HG02763 (cell line): ENCODE results near the gene MATN4.
"Not testable (repeated sequence)": the region's sequence is repeated elsewhere in the genome, so short reads cannot be mapped to it uniquely, and the experiment has no call there.

Source experiments
- ATAC-seq: cut with Tn5 transposase; IDR thresholded peaks from one replicate; pipeline ENCODE4 v1.9.1; 2021; ENCODE audit warnings: mild to moderate bottlenecking, moderate library complexity; ENCODE audit not compliant: unreplicated experiment

MATN4 gene

DNA sequence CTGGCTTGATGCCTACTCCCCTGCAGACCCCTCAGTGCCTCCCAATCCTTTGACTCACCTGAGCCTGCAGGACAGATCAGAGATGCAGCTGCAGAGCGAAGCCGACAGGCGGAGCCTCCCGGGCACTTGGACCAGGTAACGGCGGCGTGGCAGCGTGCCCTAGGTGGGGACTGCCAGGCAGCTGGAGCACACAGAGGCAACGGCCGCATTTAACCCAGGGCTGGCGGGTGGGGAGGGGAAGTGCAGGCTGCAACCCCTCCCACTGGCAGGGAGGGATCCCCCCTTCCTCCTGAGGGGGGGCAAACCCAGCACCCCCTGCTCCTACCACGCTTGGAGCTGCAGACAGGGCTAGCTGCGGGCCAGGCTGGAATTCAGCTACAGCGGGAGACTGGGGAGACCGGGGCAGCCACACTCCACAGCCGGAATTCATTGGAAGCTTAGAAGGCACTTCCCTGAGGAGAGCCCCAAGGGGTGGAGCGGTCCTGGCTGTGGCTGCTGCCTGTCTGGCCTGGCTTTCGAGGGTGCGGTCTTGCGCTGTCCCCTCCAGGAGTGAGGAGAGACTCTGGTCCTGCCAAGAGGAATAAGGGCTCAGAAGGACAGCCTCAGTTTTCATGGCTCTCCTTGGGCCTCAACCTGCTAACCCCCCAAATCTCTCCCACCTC is at the start of gene MATN4:
TSS of gene MATN4 (minus strand) at position 183 of the 662 bp plus-strand sequence. CDS start 2,717 bp downstream, outside the sequence.
- ATAC-seq, result no peak

GRCh38 chr20:45355209-45356084 is 47.3 kb upstream of the MATN4 start:
- ATAC-seq, result no peak

GRCh38 chr20:45354423-45355208 is 46.5 kb upstream of the MATN4 start:
- no peak for ATAC-seq

- no peak for ATAC-seq
These were observed 45.6 kb upstream of the MATN4 start for GRCh38 chr20:45353746-45354145.

DNA sequence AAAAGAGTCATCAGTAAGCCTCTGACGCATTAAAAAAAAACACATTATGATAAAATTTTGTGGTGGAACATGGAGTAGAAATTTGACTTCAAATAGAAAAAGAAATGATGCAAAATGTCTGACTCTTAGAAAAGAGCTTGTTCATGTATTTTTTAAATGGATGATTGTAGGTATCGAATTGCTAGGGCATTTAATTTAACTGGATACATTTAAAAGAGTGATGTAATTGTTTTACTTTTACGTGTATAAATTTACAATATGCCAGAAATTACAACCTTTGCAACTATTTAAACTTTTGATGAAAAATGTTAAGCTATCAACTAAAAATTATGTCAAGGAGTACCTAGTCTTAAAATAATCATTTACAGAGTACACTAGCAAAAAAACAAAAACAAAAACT is 44.6 kb upstream of the MATN4 start:
- no peak for ATAC-seq

DNA sequence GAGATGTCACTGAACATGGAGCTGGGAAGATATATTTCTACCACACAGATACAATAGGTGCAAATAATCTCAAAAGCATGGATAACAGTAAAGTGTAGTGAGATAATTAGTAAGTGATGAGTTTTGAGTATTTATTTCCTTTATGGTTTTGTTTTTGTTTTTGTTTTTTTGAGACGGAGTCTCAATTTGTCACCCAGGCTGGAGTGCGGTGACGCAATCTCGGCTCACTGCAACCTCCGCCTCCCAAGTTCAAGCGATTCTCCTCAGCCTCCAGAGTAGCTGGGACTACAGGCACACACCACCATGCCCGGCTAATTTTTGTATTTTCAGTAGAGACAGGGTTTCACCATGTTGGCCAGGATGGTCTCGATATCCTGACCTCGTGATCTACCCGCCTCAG is 42.7 kb upstream of the MATN4 start:
- ATAC-seq, result not testable (repeated sequence)

DNA sequence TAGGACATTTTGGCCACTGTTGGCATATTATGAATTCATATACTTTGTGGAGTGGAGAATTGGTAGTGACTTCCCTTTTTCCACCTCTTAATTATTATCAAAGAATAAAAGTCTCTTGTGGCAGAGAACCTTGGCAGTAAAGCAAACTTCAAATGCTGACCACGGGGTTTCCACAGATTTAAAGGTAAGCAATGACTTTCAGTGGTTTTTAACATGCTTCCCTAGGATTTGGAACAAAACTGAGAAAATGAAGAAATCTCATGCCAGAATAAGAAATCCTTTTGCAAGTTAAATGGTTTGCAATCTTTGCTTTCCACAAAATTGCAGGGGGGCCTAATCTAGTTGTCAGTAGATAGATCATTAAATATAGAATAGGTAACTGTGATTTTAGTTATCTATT is 42.1 kb upstream of the MATN4 start:
- no peak for ATAC-seq

GRCh38 chr20:45347936-45348778 is 40.1 kb upstream of the MATN4 start, which contains the start of gene SDC4:
Gene SDC4, minus strand, starts transcription at chr20:45348424. Its CDS starts 40 bp downstream, at chr20:45348384.
- ATAC-seq, result no peak

GRCh38 chr20:45347297-45347935 is 39.3 kb upstream of the MATN4 start:
- ATAC-seq, result no peak

GRCh38 chr20:45346851-45347250 is 38.8 kb upstream of the MATN4 start:
- ATAC-seq, result no peak

DNA sequence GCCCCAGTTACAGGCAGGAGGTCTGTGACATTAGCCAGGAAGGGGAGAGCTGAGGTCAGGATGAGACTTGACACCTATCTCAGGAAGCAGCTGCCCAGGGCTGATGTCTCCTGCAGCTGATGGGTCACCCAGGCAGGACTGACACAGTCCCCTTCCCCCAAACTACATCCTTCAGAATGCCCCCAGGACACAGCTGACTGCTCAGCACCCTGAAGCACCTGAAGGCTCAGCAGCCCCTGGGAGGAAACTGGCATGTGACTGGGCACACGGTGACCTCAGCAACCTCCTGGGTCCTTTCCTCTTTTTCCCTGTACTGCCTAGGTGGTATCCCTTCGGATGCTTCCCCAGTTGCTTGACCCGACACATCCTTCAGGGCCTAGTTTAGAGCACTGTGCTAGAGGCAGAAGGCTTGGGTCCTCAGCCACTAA is 38.2 kb upstream of the MATN4 start:
- no peak for ATAC-seq

- no peak for ATAC-seq
These were observed 37.2 kb upstream of the MATN4 start for GRCh38 chr20:45345104-45345936.

DNA sequence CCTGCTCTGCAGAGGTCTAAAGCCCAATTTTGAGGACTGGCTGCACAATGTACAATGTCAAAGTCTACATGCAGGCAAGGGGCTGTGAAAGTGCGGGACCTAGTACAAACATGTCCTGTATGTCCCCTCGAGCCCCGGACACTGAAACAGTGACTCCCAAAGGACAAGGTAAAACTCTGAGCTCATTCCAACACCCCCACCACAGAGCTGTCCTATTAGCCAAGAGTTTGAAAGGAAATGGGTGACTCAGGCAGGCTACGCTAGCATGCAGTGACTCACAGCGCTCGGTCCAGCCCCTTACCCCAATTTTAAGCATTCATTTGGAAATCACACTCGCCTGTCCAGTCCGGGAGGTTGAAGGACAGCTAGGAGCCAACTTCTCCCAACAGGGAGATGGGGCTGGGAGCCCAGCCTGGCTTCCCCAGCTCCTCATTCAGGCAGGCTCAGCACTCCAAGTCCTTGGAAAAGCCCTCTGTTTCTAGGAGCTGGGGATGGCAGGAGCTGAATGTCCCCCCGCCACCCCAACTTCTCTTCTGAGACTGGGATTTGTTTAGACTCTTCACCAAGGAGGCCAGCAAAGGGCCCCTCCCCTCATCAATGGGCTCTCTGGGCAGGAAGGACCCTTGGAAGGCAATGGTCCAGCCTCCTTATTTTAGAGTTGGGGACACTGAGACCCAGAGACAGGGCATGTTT is 36.2 kb upstream of the MATN4 start:
- no peak for ATAC-seq

- ATAC-seq, result no peak
These were observed 35.6 kb upstream of the MATN4 start for GRCh38 chr20:45343532-45344167.

DNA sequence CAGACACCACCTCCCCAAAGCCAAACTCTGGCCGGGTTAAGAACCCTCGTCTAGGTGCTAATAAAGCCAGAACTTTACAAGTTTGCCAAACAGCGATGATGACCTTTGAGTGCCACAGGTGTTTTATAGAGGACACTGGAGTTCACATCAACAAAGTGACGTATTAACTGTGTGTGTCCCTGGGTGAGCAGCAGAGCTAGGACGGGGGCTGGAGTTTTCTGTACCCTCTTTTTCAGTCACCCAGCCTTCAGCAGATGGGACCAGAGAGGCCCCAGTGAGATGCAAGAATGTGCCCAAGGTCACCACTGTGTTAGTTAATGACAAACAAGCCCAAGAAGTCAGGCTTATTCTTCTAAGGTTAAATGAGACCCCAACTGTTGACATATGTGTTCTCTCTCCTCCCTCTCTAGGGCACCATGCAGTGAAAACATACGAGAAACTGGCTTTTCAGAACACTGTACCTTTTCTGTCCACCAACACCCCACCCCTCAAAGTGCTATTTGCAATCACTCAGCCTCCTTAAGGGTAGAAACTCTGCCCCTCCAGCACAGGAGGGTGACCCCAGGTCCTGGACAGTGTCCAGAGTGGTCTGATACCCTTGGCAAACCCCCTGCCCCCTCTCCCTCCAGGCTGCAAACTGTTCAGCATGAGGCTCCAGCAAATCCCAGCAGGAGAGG is 34.9 kb upstream of the MATN4 start:
- no peak for ATAC-seq

DNA sequence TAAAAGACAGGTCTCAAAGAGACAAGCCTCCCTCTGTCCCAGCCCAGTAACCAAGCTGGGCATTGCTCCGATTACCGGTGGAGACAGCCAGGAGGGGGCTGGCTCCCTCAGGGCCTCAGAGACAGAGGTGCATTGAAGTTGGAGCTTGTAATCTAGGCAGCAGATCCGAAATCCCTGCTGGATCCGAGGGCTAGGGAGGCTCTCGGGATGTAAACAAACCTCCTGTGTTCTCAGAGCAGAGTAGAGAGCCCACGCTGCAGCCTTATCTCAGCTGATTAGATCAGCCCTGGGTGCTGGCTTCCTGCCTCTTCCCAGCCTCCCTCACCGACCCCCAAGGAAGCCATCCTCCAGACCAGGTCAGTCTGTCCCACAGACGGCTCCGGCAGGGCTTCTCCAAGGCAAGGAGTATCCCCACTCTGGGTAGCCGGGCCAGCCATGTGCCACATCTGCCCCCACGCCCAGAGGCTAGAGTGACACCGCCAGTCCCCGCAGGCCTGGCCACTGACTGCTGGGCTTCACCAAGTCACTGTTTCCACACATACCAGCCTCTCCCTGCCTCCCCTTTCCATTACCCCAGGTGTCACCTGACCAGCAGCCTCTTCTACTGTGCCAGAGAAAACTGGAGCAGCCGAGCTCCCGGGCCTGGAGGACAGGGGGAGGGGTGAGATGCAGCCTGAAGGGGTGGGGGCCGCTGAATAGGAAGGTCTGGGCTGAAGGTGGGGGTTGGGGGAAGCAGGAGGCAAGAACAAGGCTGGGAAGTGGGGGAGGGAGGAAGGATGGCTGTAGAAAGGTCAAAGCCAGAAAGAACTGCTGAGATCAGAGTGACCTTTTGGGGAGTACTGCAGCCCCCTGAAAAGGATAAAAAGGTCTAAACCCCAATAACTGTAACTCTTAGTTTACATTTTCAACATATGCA is 34.1 kb upstream of the MATN4 start:
- no peak for ATAC-seq
